ENCODE data around the gene TCAIM.

DNA sequence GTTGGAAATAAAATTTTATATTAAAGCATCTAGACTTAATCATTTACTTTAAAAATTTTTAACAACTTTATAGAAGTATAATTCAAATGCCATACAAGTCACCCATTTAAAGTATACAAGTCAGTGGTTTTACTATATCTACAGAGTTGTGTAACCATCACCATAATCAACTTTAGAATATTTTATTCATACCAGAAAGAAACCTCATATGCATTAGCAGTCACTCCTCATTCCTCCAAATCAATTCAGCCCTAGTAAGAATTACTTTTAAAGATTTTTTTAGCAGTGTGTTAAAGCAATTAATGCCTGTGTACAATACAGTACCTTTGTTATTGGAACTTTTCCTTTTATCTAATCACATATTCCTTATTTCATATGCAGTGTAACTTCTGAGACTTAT lies 14.0 kb upstream of the TCAIM start:
- TF ChIP-seq, protein P1, sequence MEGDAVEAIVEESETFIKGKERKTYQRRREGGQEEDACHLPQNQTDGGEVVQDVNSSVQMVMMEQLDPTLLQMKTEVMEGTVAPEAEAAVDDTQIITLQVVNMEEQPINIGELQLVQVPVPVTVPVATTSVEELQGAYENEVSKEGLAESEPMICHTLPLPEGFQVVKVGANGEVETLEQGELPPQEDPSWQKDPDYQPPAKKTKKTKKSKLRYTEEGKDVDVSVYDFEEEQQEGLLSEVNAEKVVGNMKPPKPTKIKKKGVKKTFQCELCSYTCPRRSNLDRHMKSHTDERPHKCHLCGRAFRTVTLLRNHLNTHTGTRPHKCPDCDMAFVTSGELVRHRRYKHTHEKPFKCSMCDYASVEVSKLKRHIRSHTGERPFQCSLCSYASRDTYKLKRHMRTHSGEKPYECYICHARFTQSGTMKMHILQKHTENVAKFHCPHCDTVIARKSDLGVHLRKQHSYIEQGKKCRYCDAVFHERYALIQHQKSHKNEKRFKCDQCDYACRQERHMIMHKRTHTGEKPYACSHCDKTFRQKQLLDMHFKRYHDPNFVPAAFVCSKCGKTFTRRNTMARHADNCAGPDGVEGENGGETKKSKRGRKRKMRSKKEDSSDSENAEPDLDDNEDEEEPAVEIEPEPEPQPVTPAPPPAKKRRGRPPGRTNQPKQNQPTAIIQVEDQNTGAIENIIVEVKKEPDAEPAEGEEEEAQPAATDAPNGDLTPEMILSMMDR (conservative IDR thresholded peaks at IDR 0.05; ENCODE audit: low read depth, low read length), result no peak
- TF ChIP-seq POLR2A (IDR thresholded peaks at IDR 0.05; ENCODE audit: low read depth, low read length), result no peak
- TF ChIP-seq, protein P2, sequence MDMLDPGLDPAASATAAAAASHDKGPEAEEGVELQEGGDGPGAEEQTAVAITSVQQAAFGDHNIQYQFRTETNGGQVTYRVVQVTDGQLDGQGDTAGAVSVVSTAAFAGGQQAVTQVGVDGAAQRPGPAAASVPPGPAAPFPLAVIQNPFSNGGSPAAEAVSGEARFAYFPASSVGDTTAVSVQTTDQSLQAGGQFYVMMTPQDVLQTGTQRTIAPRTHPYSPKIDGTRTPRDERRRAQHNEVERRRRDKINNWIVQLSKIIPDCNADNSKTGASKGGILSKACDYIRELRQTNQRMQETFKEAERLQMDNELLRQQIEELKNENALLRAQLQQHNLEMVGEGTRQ (IDR thresholded peaks at IDR 0.05; ENCODE audit: low read depth, low read length), result no peak
- no peak for TF ChIP-seq BHLHE40 (IDR thresholded peaks at IDR 0.05; ENCODE audit: low read depth, low read length)
- TF ChIP-seq, protein P3, sequence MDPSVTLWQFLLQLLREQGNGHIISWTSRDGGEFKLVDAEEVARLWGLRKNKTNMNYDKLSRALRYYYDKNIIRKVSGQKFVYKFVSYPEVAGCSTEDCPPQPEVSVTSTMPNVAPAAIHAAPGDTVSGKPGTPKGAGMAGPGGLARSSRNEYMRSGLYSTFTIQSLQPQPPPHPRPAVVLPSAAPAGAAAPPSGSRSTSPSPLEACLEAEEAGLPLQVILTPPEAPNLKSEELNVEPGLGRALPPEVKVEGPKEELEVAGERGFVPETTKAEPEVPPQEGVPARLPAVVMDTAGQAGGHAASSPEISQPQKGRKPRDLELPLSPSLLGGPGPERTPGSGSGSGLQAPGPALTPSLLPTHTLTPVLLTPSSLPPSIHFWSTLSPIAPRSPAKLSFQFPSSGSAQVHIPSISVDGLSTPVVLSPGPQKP (IDR thresholded peaks at IDR 0.05; ENCODE audit: borderline replicate concordance, low read depth, low read length), result no peak
- TF ChIP-seq RAD21 (IDR thresholded peaks at IDR 0.05; ENCODE audit: low read length), result no peak
- no peak for TF ChIP-seq CHD1 (IDR thresholded peaks at IDR 0.05; ENCODE audit: low read depth, low read length)
- no peak for TF ChIP-seq MAFK (IDR thresholded peaks at IDR 0.05; ENCODE audit: low read depth, low read length)
- no peak for TF ChIP-seq SMC3 (IDR thresholded peaks at IDR 0.05; ENCODE audit: low read depth, low read length)
- TF ChIP-seq CEBPB (IDR thresholded peaks at IDR 0.05; ENCODE audit: low read depth, low read length), result no peak
- TF ChIP-seq MXI1 (IDR thresholded peaks at IDR 0.05; ENCODE audit: borderline replicate concordance, low read depth, low read length), result no peak
